Measurements from ENCODE around the gene MED29.

DNA sequence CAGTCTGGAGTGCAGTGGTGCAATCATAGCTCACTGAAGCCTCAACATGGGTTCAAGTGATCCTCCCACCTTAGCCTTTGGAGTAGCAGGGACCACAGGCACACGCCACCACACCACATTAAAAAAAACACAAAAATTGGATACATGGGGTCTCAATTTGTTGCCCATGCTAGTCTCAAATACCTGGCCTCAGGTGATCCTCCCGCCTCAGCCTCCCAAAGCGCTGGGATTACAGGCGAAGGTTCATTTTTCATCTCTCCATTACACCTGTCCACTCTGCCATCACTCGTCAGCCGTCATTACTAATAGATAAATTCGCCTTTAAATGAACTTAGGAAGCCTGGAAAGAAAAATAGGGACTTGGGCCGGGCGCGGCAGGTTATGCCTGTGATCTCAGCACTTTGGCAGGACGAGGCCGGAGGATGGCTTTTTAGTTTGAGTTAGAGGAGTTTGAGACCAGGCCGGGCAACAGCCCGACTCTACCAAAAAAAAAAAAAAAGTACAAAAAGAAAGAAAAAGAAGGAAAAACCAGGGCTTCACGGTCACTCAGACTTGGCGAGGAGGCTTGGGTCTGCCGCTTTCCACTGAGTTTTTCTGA lies 53.5 kb downstream of the MED29 start:
- TF ChIP-seq POLR2A (IDR thresholded peaks at IDR 0.05) (no peak), POLR2AphosphoS5 (IDR thresholded peaks at IDR 0.05; ENCODE audit: insufficient read depth in 1 of 2, low read depth in 1 of 2) (no peak)
- TF ChIP-seq, protein P1, sequence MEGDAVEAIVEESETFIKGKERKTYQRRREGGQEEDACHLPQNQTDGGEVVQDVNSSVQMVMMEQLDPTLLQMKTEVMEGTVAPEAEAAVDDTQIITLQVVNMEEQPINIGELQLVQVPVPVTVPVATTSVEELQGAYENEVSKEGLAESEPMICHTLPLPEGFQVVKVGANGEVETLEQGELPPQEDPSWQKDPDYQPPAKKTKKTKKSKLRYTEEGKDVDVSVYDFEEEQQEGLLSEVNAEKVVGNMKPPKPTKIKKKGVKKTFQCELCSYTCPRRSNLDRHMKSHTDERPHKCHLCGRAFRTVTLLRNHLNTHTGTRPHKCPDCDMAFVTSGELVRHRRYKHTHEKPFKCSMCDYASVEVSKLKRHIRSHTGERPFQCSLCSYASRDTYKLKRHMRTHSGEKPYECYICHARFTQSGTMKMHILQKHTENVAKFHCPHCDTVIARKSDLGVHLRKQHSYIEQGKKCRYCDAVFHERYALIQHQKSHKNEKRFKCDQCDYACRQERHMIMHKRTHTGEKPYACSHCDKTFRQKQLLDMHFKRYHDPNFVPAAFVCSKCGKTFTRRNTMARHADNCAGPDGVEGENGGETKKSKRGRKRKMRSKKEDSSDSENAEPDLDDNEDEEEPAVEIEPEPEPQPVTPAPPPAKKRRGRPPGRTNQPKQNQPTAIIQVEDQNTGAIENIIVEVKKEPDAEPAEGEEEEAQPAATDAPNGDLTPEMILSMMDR (IDR thresholded peaks at IDR 0.05), result no peak
